Pancreas (tissue), 10 donors: ENCODE results near the gene MAMDC4. TPM values are rescaled to one million over a fixed set of nuclear protein-coding genes. Genes with fewer than 3 reads are reported as not detected.

Experiments used
- ATAC-seq, 4 donors: fragments of 200-7000 bp; cut with Tn5 transposase; one replicate each; pipeline versions ENCODE4 v1.8.0 to v1.9.1; 2020; ENCODE audit warnings: mild to moderate bottlenecking in 4 of 4, moderate library complexity in 4 of 4
- DNase-seq, 6 donors: peaks; one replicate each; pipeline ENCODE4 v3.0.0-alpha.2; 2020
- FAIRE-seq: peaks from 2 replicates; lab custom pipeline; 2012; peaks lifted over from hg19 to GRCh38; lab: Jason Lieb, UNC
- H3K27ac ChIP-seq, 4 donors: fragments of 200-600 bp; sonication (generic); 1 replicate in 3 of 4; 2 replicates in 1 of 4; pipeline versions ENCODE4 v1.5.0 to v1.8.0; 2020
- H3K27me3 ChIP-seq, 4 donors: fragments of 200-600 bp; one replicate each; pipeline ENCODE4 v1.8.0; 2021
- H3K36me3 ChIP-seq, 3 donors: fragments of 200-600 bp; sonication (generic) in 1 of 3; one replicate each; pipeline versions ENCODE4 v1.5.0 to v1.8.0; 2020 to 2021
- H3K4me1 ChIP-seq, 3 donors: fragments of 200-600 bp; one replicate each; pipeline ENCODE4 v1.8.0; 2021
- H3K4me3 ChIP-seq, 4 donors: fragments of 200-600 bp; sonication (generic) in 2 of 4; one replicate each; pipeline versions ENCODE4 v1.5.0 to v1.8.0; 2020 to 2021
- H3K9me3 ChIP-seq, 4 donors: fragments of 200-600 bp; one replicate each; pipeline ENCODE4 v1.8.0; 2021
- CTCF ChIP-seq, 4 donors: fragments of 200-600 bp; sonication (generic) in 3 of 4; IDR thresholded peaks; one replicate each; pipeline versions ENCODE4 v1.5.0 to v1.8.0; 2021; ENCODE audit warnings: antibody characterized with exemption in 4 of 4
- WGBS, 2 donors: extraction: QIAGEN DNeasy Blood & Tissue Kit; methylation state at CpG; one replicate each; pipeline ENCODE4 v1.1.7; 2013; 5-methylcytosine and 5-hydroxymethylcytosine counted together
- intact Hi-C, 3 donors: fragments of 100-400 bp; cut with DNase I; formaldehyde crosslinking; loops; one replicate each; pipeline versions ENCODE4 v1.11.1 to v1.14.2; 2022
- polyA plus RNA-seq, 2 donors: library from polyadenylated mRNA; stranded (reverse); fragments of 200-250 nt; gene quantifications; one replicate each; pipeline ENCODE4 v1.2.3, GENCODE V29; 2013
- total RNA-seq, 6 donors: library from RNA; stranded (reverse); fragmentation: NEBNext Ultra II Directional in 4 of 6; extraction: Animal tissue kit (Norgen Biotek cat#: 25700) in 4 of 6; gene quantifications; one replicate each; pipeline versions ENCODE4 v1.2.1 to v1.2.4, GENCODE V29; 2021 to 2023
- donor health status: healthy with polysubstance abuse.
- donor health status: DM: no; HTN: no; CAD: no; lungs with moderate emphysema.
- donor health status: DM: no; HTN: no; CAD: no.
- donor health status: control.
- donor health status: control.
- donor health status: Bipolar disorder and iron deficiency.
- donor health status: DM: yes; HTN: yes; CAD: no.
- donor health status: DM: no; HTN: no; CAD: no.
- donor health status: DM: no; HTN: no; CAD: no.
- donor health status: DM: yes; HTN: yes; CAD: no.

Gene MAMDC4
- total and polyA plus RNA-seq, 8 donors, result 3.0 to 38.6 (median 5.4) TPM

DNA sequence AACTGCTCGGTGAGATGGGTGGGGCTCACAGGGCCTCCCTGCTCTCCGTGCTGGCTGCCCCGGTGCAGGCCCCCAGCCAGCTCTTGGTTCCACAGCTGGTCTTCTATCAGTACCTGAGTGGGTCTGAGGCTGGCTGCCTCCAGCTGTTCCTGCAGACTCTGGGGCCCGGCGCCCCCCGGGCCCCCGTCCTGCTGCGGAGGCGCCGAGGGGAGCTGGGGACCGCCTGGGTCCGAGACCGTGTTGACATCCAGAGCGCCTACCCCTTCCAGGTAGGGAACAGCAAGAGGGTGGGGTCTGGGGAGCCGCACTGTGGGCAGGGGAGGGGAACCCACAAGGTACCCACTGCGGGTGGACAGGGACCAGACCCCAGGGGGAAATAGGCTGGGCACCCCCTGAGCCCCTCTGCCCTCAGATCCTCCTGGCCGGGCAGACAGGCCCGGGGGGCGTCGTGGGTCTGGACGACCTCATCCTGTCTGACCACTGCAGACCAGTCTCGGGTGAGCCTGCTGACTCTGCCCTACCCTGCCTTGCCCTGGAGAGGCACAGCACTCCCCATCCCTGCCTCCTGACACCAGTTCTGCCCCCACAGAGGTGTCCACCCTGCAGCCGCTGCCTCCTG lies 2.8 kb downstream of the MAMDC4 start:
- H3K4me3 ChIP-seq, result no peak overlapping the region
- FAIRE-seq, result no peak
- H3K9me3 ChIP-seq, result no peaks in the 10 kb centered on the region
- TF ChIP-seq CTCF (IDR thresholded peaks at IDR 0.05), result no peak
- ATAC-seq, result no peak
- no peaks in the 10 kb centered on the region for H3K27me3 ChIP-seq
- peak in 4 of 6 donors; percentile 8 to 81 (median 38) for DNase-seq
- no peak overlapping the region for H3K27ac ChIP-seq
- H3K4me1 ChIP-seq, result peaks cover 44 to 51% (median 50%) of the 10 kb centered on the region in 3 donors
- intact Hi-C loops, result no loop called here
- WGBS, 2 donors, result 88 to 95% methylated on average over 18 to 23 of the region's 23 CpGs
- peaks cover 0 to 10% (median 0%) of the 10 kb centered on the region in 3 donors for H3K36me3 ChIP-seq

GRCh38 chr9:136855461-136856078 lies 3.4 kb downstream of the MAMDC4 start:
- WGBS, 2 donors, result 86 to 89% methylated on average over 25 to 26 of the region's 26 CpGs
- H3K36me3 ChIP-seq, result peaks cover 0 to 12% (median 0%) of the 10 kb centered on the region in 3 donors
- H3K27me3 ChIP-seq, result no peaks in the 10 kb centered on the region
- ATAC-seq, result no peak
- no peak overlapping the region for H3K27ac ChIP-seq
- no peak for FAIRE-seq
- no peaks in the 10 kb centered on the region for H3K9me3 ChIP-seq
- DNase-seq, result peak in 5 of 6 donors; percentile 17 to 74 (median 45)
- H3K4me3 ChIP-seq, result no peak overlapping the region
- peaks cover 43 to 46% (median 45%) of the 10 kb centered on the region in 3 donors for H3K4me1 ChIP-seq
- TF ChIP-seq CTCF (IDR thresholded peaks at IDR 0.05), result no peak
- intact Hi-C loops, result no loop called here

DNA sequence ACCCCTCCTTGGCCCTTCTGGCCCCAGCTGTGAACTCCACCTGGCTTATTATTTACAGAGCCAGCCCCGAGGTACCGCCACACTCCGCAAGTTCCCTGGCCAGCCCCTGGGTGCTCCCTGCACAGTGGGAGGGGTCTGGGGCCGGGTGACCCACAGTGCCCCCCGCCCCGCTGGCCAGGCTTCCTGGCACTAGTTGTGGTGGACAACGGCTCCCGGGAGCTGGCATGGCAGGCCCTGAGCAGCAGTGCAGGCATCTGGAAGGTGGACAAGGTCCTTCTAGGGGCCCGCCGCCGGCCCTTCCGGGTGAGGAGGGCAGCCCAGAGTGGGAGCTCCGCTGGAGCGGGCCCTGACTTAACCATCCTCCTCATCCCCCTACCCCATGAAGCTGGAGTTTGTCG lies 3.9 kb downstream of the MAMDC4 start:
- Histone ChIP-seq H3K36me3 (peaks cover 0 to 12% (median 3%) of the 10 kb centered on the region in 3 donors), H3K4me1 (peaks cover 38 to 42% (median 39%) of the 10 kb centered on the region in 3 donors), H3K4me3 (no peak overlapping the region), H3K9me3 (no peaks in the 10 kb centered on the region), H3K27me3 (no peaks in the 10 kb centered on the region), H3K27ac (no peak overlapping the region)
- no peak for ATAC-seq
- FAIRE-seq, result no peak
- WGBS, 2 donors, result 61 to 65% methylated on average over 15 of the region's 15 CpGs
- peak; percentile 12 to 81 (median 37) for DNase-seq
- intact Hi-C loops, result no loop called here
- TF ChIP-seq CTCF (IDR thresholded peaks at IDR 0.05), result no peak

DNA sequence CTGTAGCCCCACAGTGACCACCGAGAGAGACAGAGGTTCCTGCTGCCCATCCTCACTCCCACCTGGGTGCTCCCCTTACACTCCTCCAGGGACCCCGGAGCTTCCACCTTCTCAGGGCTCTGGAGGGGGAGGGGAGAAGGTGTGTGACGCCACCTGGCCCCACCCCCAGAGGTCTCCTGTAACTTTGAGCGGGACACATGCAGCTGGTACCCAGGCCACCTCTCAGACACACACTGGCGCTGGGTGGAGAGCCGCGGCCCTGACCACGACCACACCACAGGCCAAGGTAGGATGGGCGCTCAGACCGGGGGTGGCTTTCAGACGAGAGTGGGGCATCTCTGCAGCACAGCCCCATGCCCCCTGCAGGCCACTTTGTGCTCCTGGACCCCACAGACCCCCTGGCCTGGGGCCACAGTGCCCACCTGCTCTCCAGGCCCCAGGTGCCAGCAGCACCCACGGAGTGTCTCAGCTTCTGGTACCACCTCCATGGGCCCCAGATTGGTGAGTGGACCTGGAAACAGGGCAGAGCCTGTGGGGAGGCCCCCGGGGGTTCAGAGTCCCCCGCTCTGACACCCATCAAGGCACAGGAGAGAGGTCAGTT lies 4.5 kb downstream of the MAMDC4 start:
- Histone ChIP-seq H3K36me3 (peaks cover 0 to 13% (median 6%) of the 10 kb centered on the region in 3 donors), H3K4me1 (peaks cover 32 to 36% (median 34%) of the 10 kb centered on the region in 3 donors), H3K4me3 (no peak overlapping the region), H3K27ac (peak overlapping the region in 1 of 4 donors; percentile 76), H3K27me3 (no peaks in the 10 kb centered on the region), H3K9me3 (no peaks in the 10 kb centered on the region)
- 80 to 81% methylated on average over 12 to 14 of the region's 14 CpGs for WGBS, 2 donors
- ATAC-seq, result no peak
- DNase-seq, result peak; percentile 26 to 72 (median 47)
- FAIRE-seq, result no peak
- no peak for TF ChIP-seq CTCF (IDR thresholded peaks at IDR 0.05)
- intact Hi-C loops, result no loop called here
